ENCODE data around the gene MINDY1.

The MINDY1 gene

GRCh38 chr1:151000408-151000807 is 6.3 kb downstream of the MINDY1 start:
- H3K4me3 ChIP-seq, result no peak overlapping the region
- DNase-seq (ENCODE audit: low read depth, low spot score), result no peak
- TF ChIP-seq EZH2 (IDR thresholded peaks at IDR 0.05), result no peak
- no peak for TF ChIP-seq FOXP2 (optimal IDR thresholded peaks at IDR 0.05; ENCODE audit: control extremely low read depth, extremely low read length, insufficient read depth)
- no peak for TF ChIP-seq POLR2AphosphoS5 (IDR thresholded peaks at IDR 0.05; ENCODE audit: borderline replicate concordance, low read depth, low read length)

GRCh38 chr1:150999926-151000325 is 6.8 kb downstream of the MINDY1 start:
- H3K27ac ChIP-seq, result no peak overlapping the region
- H3K9ac ChIP-seq (ENCODE audit: insufficient read length), result no peak overlapping the region
- DNase-seq (ENCODE audit: low read depth, low spot score), result no peak
- H3K36me3 ChIP-seq (ENCODE audit: insufficient read depth, low read length), result no peaks in the 10 kb centered on the region
- no peaks in the 10 kb centered on the region for H3K9me3 ChIP-seq (ENCODE audit: low read depth, low read length)
- H3K4me3 ChIP-seq, result no peak overlapping the region
- no peak for TF ChIP-seq POLR2AphosphoS5 (IDR thresholded peaks at IDR 0.05; ENCODE audit: borderline replicate concordance, low read depth, low read length)

More at GRCh38 chr1:151000408-151000807, 6.3 kb downstream of the MINDY1 start:
- Histone ChIP-seq H3K27ac (no peak overlapping the region), H3K9me3 (ENCODE audit: low read depth, low read length) (no peaks in the 10 kb centered on the region), H3K9ac (ENCODE audit: insufficient read length) (no peak overlapping the region), H3K36me3 (ENCODE audit: insufficient read depth, low read length) (no peaks in the 10 kb centered on the region)

- Histone ChIP-seq H3K9me3 (ENCODE audit: low read depth, low read length) (no peaks in the 10 kb centered on the region), H3K9ac (ENCODE audit: insufficient read length) (no peak overlapping the region), H3K36me3 (ENCODE audit: insufficient read depth, low read length) (no peaks in the 10 kb centered on the region), H3K27ac (no peak overlapping the region), H3K4me3 (no peak overlapping the region)
- DNase-seq (ENCODE audit: low read depth, low spot score), result no peak
- TF ChIP-seq EZH2 (IDR thresholded peaks at IDR 0.05) (no peak), POLR2AphosphoS5 (IDR thresholded peaks at IDR 0.05; ENCODE audit: borderline replicate concordance, low read depth, low read length) (no peak), FOXP2 (optimal IDR thresholded peaks at IDR 0.05; ENCODE audit: control extremely low read depth, extremely low read length, insufficient read depth) (no peak)
Observed at GRCh38 chr1:150999051-150999674, 7.5 kb downstream of the MINDY1 start.

- no peaks in the 10 kb centered on the region for H3K9me3 ChIP-seq (ENCODE audit: low read depth, low read length)
- no peak overlapping the region for H3K9ac ChIP-seq (ENCODE audit: insufficient read length)
- no peak for TF ChIP-seq POLR2AphosphoS5 (IDR thresholded peaks at IDR 0.05; ENCODE audit: borderline replicate concordance, low read depth, low read length)
- no peak for TF ChIP-seq EZH2 (IDR thresholded peaks at IDR 0.05)
- no peak for TF ChIP-seq FOXP2 (optimal IDR thresholded peaks at IDR 0.05; ENCODE audit: control extremely low read depth, extremely low read length, insufficient read depth)
- H3K27ac ChIP-seq, result no peak overlapping the region
- DNase-seq (ENCODE audit: low read depth, low spot score), result no peak
- H3K4me3 ChIP-seq, result no peak overlapping the region
- H3K36me3 ChIP-seq (ENCODE audit: insufficient read depth, low read length), result no peaks in the 10 kb centered on the region
Observed at GRCh38 chr1:150997949-150998348, 8.8 kb downstream of the MINDY1 start.

- no peak overlapping the region for H3K4me3 ChIP-seq
- TF ChIP-seq POLR2AphosphoS5 (IDR thresholded peaks at IDR 0.05; ENCODE audit: borderline replicate concordance, low read depth, low read length) (no peak), EZH2 (IDR thresholded peaks at IDR 0.05) (no peak), FOXP2 (optimal IDR thresholded peaks at IDR 0.05; ENCODE audit: control extremely low read depth, extremely low read length, insufficient read depth) (no peak)
- H3K36me3 ChIP-seq (ENCODE audit: insufficient read depth, low read length), result no peaks in the 10 kb centered on the region
- no peak for DNase-seq (ENCODE audit: low read depth, low spot score)
- no peaks in the 10 kb centered on the region for H3K9me3 ChIP-seq (ENCODE audit: low read depth, low read length)
- no peak overlapping the region for H3K27ac ChIP-seq
- H3K9ac ChIP-seq (ENCODE audit: insufficient read length), result no peak overlapping the region
Observed at GRCh38 chr1:150997126-150997872, 9.4 kb downstream of the MINDY1 start.

GRCh38 chr1:150995896-150996295 is 10.8 kb downstream of the MINDY1 start:
- H3K36me3 ChIP-seq (ENCODE audit: insufficient read depth, low read length), result no peaks in the 10 kb centered on the region
- no peak overlapping the region for H3K9ac ChIP-seq (ENCODE audit: insufficient read length)
- DNase-seq (ENCODE audit: low read depth, low spot score), result no peak
- no peak overlapping the region for H3K27ac ChIP-seq
- no peak overlapping the region for H3K4me3 ChIP-seq
- no peaks in the 10 kb centered on the region for H3K9me3 ChIP-seq (ENCODE audit: low read depth, low read length)
- TF ChIP-seq FOXP2 (optimal IDR thresholded peaks at IDR 0.05; ENCODE audit: control extremely low read depth, extremely low read length, insufficient read depth) (no peak), POLR2AphosphoS5 (IDR thresholded peaks at IDR 0.05; ENCODE audit: borderline replicate concordance, low read depth, low read length) (no peak), EZH2 (IDR thresholded peaks at IDR 0.05) (no peak)

- Histone ChIP-seq H3K36me3 (ENCODE audit: insufficient read depth, low read length) (no peaks in the 10 kb centered on the region), H3K4me3 (no peak overlapping the region), H3K9ac (ENCODE audit: insufficient read length) (no peak overlapping the region), H3K27ac (no peak overlapping the region), H3K9me3 (ENCODE audit: low read depth, low read length) (no peaks in the 10 kb centered on the region)
- no peak for TF ChIP-seq FOXP2 (optimal IDR thresholded peaks at IDR 0.05; ENCODE audit: control extremely low read depth, extremely low read length, insufficient read depth)
- no peak for DNase-seq (ENCODE audit: low read depth, low spot score)
Observed at GRCh38 chr1:150995460-150995859, 11.2 kb downstream of the MINDY1 start.

- Histone ChIP-seq H3K36me3 (ENCODE audit: insufficient read depth, low read length) (no peaks in the 10 kb centered on the region), H3K9me3 (ENCODE audit: low read depth, low read length) (no peaks in the 10 kb centered on the region), H3K9ac (ENCODE audit: insufficient read length) (no peak overlapping the region), H3K27ac (no peak overlapping the region), H3K4me3 (no peak overlapping the region)
- no peak for DNase-seq (ENCODE audit: low read depth, low spot score)
- TF ChIP-seq FOXP2 (optimal IDR thresholded peaks at IDR 0.05; ENCODE audit: control extremely low read depth, extremely low read length, insufficient read depth), result no peak
- no peak for TF ChIP-seq EZH2 (IDR thresholded peaks at IDR 0.05)
- no peak for TF ChIP-seq POLR2AphosphoS5 (IDR thresholded peaks at IDR 0.05; ENCODE audit: borderline replicate concordance, low read depth, low read length)
Observed at GRCh38 chr1:150994248-150994647, 12.5 kb downstream of the MINDY1 start.

- no peak for DNase-seq (ENCODE audit: low read depth, low spot score)
- TF ChIP-seq EZH2 (IDR thresholded peaks at IDR 0.05), result no peak
- TF ChIP-seq FOXP2 (optimal IDR thresholded peaks at IDR 0.05; ENCODE audit: control extremely low read depth, extremely low read length, insufficient read depth), result no peak
- no peak for TF ChIP-seq POLR2AphosphoS5 (IDR thresholded peaks at IDR 0.05; ENCODE audit: borderline replicate concordance, low read depth, low read length)
- Histone ChIP-seq H3K9ac (ENCODE audit: insufficient read length) (no peak overlapping the region), H3K27ac (no peak overlapping the region), H3K4me3 (no peak overlapping the region), H3K9me3 (ENCODE audit: low read depth, low read length) (no peaks in the 10 kb centered on the region), H3K36me3 (ENCODE audit: insufficient read depth, low read length) (no peaks in the 10 kb centered on the region)
Observed at GRCh38 chr1:150992626-150993025, 14.1 kb downstream of the MINDY1 start.

All from SK-N-MC (cell line).